K562 (cell line): ENCODE measurements around the gene TMED8. TPM values are rescaled to one million over a fixed set of nuclear protein-coding genes. Genes with fewer than 3 reads are reported as not detected.

Experiments
- BMI1 ChIP-seq: fragments of 150-350 bp; IDR thresholded peaks from 2 replicates; pipeline ENCODE4 v1.6.1; 2014; ENCODE audit warnings: low read length
- E2F3 ChIP-seq: fragments of 250-450 bp; sonication (Bioruptor Pico); IDR thresholded peaks from 2 replicates; pipeline ENCODE4 v1.4.0; 2020; ENCODE audit warnings: mild to moderate bottlenecking
- HLTF ChIP-seq: fragments of 450-650 bp; IDR thresholded peaks from 2 replicates; pipeline ENCODE4 v1.6.1; 2016
- MAFG ChIP-seq: fragments of 450-650 bp; conservative IDR thresholded peaks from 2 replicates; pipeline ENCODE4 v1.6.1; 2016; ENCODE audit warnings: missing genetic modification characterization, missing compliant biosample characterization
- MCM7 ChIP-seq, 2 experiments: fragments of 450-650 bp; IDR thresholded peaks; 2 replicates each; pipeline ENCODE4 v1.6.1; 2016 to 2018
- MYC ChIP-seq, 2 experiments: fragments of 250-450 bp in 1 of 2; sonication (Bioruptor Pico) in 1 of 2; IDR thresholded peaks; 2 replicates each; pipeline versions ENCODE4 v1.5.1 to v1.6.1; 2012 to 2021; ENCODE audit warnings: low read depth in 2 of 2, borderline replicate concordance in 1 of 2, improper control_type of control experiment in 1 of 2, low read length in 1 of 2, mild to moderate bottlenecking in 1 of 2, moderate library complexity in 1 of 2
- NR2C1 ChIP-seq, 2 experiments: fragments of 450-650 bp; IDR thresholded peaks; 2 replicates each; pipeline ENCODE4 v1.6.1; 2017; ENCODE audit warnings: mild to moderate bottlenecking in 2 of 2, antibody characterized with exemption in 1 of 2, inconsistent platforms in 1 of 2, missing compliant biosample characterization in 1 of 2, missing genetic modification characterization in 1 of 2
- NR2C2 ChIP-seq, 2 experiments: fragments of 200-800 bp in 1 of 2; sonication (Bioruptor generic) in 1 of 2; sonication (generic) in 1 of 2; formaldehyde crosslinking in 1 of 2; IDR thresholded peaks; 2 replicates each; pipeline versions ENCODE4 v1.6.1 to v1.8.0; 2016 to 2022; ENCODE audit warnings: mild to moderate bottlenecking in 1 of 2, missing compliant biosample characterization in 1 of 2, missing genetic modification characterization in 1 of 2, missing genetic modification reagents in 1 of 2
- POLR2A ChIP-seq: fragments of 450-650 bp; conservative IDR thresholded peaks from 2 replicates; pipeline ENCODE4 v1.6.1; 2016
- POLR3A ChIP-seq: IDR thresholded peaks from 2 replicates; pipeline ENCODE4 v1.6.1; 2011; ENCODE audit warnings: borderline replicate concordance, mild to moderate bottlenecking, moderate library complexity; ENCODE audit not compliant: insufficient read length, insufficient read depth; ENCODE audit errors: extremely low read depth
- PPARD ChIP-seq: fragments of 250-450 bp; sonication (Bioruptor Pico); IDR thresholded peaks from 2 replicates; pipeline ENCODE4 v1.8.0; 2022; ENCODE audit warnings: inconsistent platforms, mild to moderate bottlenecking, moderate library complexity
- SAFB ChIP-seq: fragments of 200-400 bp; formaldehyde crosslinking; IDR thresholded peaks from 2 replicates; pipeline ENCODE4 v1.6.1; 2017; ENCODE audit warnings: low read depth, low read length, borderline replicate concordance
- SUPT5H ChIP-seq: fragments of 450-650 bp; IDR thresholded peaks from 2 replicates; pipeline ENCODE4 v1.6.1; 2016
- U2AF2 ChIP-seq: fragments of 200-400 bp; formaldehyde crosslinking; optimal IDR thresholded peaks from 2 replicates; pipeline ENCODE3; 2017; ENCODE audit warnings: low read depth, mild to moderate bottlenecking, low read length
- ZBTB33 ChIP-seq: sonication (generic); formaldehyde crosslinking; IDR thresholded peaks from 2 replicates; pipeline ENCODE4 v1.8.1; 2023; ENCODE audit warnings: mild to moderate bottlenecking, missing genetic modification reagents
- ZBTB34 ChIP-seq: fragments of 250-450 bp; sonication (Bioruptor Pico); IDR thresholded peaks from 2 replicates; pipeline ENCODE4 v1.8.0; 2021; ENCODE audit warnings: mild to moderate bottlenecking, moderate library complexity
- ZNF324 ChIP-seq: fragments of 250-450 bp; sonication (Bioruptor Pico); IDR thresholded peaks from 2 replicates; pipeline ENCODE4 v1.4.0; 2020; ENCODE audit warnings: mild to moderate bottlenecking
- ZNF507 ChIP-seq: conservative IDR thresholded peaks from 2 replicates; pipeline ENCODE4 v1.6.1; 2017; ENCODE audit warnings: missing genetic modification characterization, missing compliant biosample characterization
- ZNF76 ChIP-seq: fragments of 250-450 bp; sonication (Bioruptor Pico); IDR thresholded peaks from 2 replicates; pipeline ENCODE4 v1.4.0; 2020; ENCODE audit warnings: mild to moderate bottlenecking, moderate library complexity, borderline replicate concordance
- ZNF77 ChIP-seq: fragments of 250-450 bp; sonication (Bioruptor Pico); IDR thresholded peaks from 2 replicates; pipeline ENCODE4 v1.5.0; 2020
- polyA plus RNA-seq, 8 experiments: library from polyadenylated mRNA; depleted of rRNA in 4 of 8; stranded (reverse) in 5 of 8; unstranded in 3 of 8; fragments of >200 nt; fragmentation: Nextera tagmentation in 2 of 8; fragmentation: Illumina TruSeq in 1 of 8; extraction: Ambion mirVana in 2 of 8; extraction: Trizol in 1 of 8; gene quantifications; 2 replicates each; pipeline versions ENCODE4 v1.2.1 to v1.2.3, GENCODE V29; 2011 to 2014; ENCODE audit warnings: inconsistent platforms in 1 of 8, missing spikeins in 1 of 8
- total RNA-seq, 7 experiments: library from RNA; depleted of rRNA in 6 of 7; stranded (reverse); fragments of >200 nt in 6 of 7; fragmentation: Illumina TruSeq in 2 of 7; extraction: Trizol in 2 of 7; gene quantifications; 2 replicates each; pipeline versions ENCODE4 v1.2.1 to v1.2.3, GENCODE V29; 2011 to 2021; ENCODE audit warnings: low replicate concordance in 1 of 7
- TF ChIP-seq, protein P1 (sequence below): sonication (generic); formaldehyde crosslinking; IDR thresholded peaks from 2 replicates; pipeline ENCODE4 v1.8.0; 2022; ENCODE audit warnings: missing genetic modification reagents, mild to moderate bottlenecking, moderate library complexity, borderline replicate concordance
- TF ChIP-seq, protein P2 (sequence below): fragments of 250-450 bp; sonication (Bioruptor Pico); IDR thresholded peaks from 2 replicates; pipeline ENCODE4 v1.4.0; 2020; ENCODE audit warnings: mild to moderate bottlenecking, moderate library complexity, borderline replicate concordance

Gene TMED8
- total and polyA plus RNA-seq, 9 of the 15 experiments (the other 6 are each of a cell fraction or from before 2014, with no cell fraction given): 3.3 to 17.4 (median 12.0) TPM

GRCh38 chr14:77320238-77320935, 56.5 kb downstream of the TMED8 start, which contains the start of gene POMT2 (continued):
- TF ChIP-seq POLR3A (no peak), NR2C2 (CRISPR knock-in tag; IDR thresholded peaks at IDR 0.05) (no peak), NR2C2 (tag; IDR thresholded peaks at IDR 0.05) (no peak), SUPT5H (no peak; the same call in 1 of the 2 replicates), ZNF507 (no peak), MAFG (tag) (no peak), MCM7 (IDR thresholded peaks at IDR 0.05) (no peak), ZNF76 (CRISPR knock-in tag) (no peak), BMI1 (peak; percentile 74), POLR2A (peak; percentile 52; the same call in 1 of the 2 replicates), ZBTB34 (CRISPR knock-in tag) (no peak), U2AF2 (no peak), PPARD (CRISPR knock-in tag) (no peak), MYC (IDR thresholded peaks at IDR 0.05; ENCODE audit: low read depth, low read length) (peak; percentile 84), MYC (CRISPR knock-in tag; IDR thresholded peaks at IDR 0.05; ENCODE audit: borderline replicate concordance, low read depth) (no peak), E2F3 (CRISPR knock-in tag) (0 out of 2 replicates have a peak, but pooled peaks have one; percentile 12), HLTF (no peak), ZNF324 (no peak), ZBTB33 (CRISPR knock-in tag) (no peak), ZNF77 (CRISPR knock-in tag) (no peak), SAFB (no peak), NR2C1 (IDR thresholded peaks at IDR 0.05) (no peak), NR2C1 (tag; IDR thresholded peaks at IDR 0.05) (no peak)
- TF ChIP-seq, protein P1, sequence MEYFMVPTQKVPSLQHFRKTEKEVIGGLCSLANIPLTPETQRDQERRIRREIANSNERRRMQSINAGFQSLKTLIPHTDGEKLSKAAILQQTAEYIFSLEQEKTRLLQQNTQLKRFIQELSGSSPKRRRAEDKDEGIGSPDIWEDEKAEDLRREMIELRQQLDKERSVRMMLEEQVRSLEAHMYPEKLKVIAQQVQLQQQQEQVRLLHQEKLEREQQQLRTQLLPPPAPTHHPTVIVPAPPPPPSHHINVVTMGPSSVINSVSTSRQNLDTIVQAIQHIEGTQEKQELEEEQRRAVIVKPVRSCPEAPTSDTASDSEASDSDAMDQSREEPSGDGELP (CRISPR knock-in tag): peak; percentile 86
- TF ChIP-seq, protein P2, sequence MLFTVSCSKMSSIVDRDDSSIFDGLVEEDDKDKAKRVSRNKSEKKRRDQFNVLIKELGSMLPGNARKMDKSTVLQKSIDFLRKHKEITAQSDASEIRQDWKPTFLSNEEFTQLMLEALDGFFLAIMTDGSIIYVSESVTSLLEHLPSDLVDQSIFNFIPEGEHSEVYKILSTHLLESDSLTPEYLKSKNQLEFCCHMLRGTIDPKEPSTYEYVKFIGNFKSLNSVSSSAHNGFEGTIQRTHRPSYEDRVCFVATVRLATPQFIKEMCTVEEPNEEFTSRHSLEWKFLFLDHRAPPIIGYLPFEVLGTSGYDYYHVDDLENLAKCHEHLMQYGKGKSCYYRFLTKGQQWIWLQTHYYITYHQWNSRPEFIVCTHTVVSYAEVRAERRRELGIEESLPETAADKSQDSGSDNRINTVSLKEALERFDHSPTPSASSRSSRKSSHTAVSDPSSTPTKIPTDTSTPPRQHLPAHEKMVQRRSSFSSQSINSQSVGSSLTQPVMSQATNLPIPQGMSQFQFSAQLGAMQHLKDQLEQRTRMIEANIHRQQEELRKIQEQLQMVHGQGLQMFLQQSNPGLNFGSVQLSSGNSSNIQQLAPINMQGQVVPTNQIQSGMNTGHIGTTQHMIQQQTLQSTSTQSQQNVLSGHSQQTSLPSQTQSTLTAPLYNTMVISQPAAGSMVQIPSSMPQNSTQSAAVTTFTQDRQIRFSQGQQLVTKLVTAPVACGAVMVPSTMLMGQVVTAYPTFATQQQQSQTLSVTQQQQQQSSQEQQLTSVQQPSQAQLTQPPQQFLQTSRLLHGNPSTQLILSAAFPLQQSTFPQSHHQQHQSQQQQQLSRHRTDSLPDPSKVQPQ (CRISPR knock-in tag): no peak
